Measurements from ENCODE around the gene LRRN4. TPM values are rescaled to one million over a fixed set of nuclear protein-coding genes. Genes with fewer than 3 reads are reported as not detected.

LRRN4 gene
- total RNA-seq, 1 experiment from 2014 or later: 0.57 TPM

DNA sequence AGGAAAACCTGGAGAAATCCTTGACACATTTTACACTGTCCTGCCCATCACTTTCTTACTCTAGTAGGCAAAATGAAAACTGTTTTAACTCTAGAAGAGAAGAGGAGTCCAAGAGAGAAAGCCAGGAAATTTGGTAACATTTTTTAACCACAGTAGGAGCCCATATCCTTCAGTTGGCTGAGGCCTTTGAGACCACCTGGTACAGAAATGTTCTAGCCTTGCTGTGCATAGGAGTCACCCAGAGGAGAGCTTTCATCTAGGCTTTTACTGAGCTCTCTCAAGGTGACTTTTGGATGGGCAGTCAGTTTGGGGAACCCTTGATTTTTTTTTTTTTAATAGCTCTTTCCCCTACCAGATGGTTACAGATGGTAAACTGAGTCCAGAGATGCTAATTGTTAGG, 25.0 kb downstream of the LRRN4 start:
- CTCF ChIA-PET: no interaction called here
- TF ChIP-seq, protein P1, sequence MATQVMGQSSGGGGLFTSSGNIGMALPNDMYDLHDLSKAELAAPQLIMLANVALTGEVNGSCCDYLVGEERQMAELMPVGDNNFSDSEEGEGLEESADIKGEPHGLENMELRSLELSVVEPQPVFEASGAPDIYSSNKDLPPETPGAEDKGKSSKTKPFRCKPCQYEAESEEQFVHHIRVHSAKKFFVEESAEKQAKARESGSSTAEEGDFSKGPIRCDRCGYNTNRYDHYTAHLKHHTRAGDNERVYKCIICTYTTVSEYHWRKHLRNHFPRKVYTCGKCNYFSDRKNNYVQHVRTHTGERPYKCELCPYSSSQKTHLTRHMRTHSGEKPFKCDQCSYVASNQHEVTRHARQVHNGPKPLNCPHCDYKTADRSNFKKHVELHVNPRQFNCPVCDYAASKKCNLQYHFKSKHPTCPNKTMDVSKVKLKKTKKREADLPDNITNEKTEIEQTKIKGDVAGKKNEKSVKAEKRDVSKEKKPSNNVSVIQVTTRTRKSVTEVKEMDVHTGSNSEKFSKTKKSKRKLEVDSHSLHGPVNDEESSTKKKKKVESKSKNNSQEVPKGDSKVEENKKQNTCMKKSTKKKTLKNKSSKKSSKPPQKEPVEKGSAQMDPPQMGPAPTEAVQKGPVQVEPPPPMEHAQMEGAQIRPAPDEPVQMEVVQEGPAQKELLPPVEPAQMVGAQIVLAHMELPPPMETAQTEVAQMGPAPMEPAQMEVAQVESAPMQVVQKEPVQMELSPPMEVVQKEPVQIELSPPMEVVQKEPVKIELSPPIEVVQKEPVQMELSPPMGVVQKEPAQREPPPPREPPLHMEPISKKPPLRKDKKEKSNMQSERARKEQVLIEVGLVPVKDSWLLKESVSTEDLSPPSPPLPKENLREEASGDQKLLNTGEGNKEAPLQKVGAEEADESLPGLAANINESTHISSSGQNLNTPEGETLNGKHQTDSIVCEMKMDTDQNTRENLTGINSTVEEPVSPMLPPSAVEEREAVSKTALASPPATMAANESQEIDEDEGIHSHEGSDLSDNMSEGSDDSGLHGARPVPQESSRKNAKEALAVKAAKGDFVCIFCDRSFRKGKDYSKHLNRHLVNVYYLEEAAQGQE (IDR thresholded peaks at IDR 0.05; ENCODE audit: insufficient read depth in 1 of 2, low read depth in 2 of 2, low read length in 1 of 2): no peak
- TF ChIP-seq, protein P2, sequence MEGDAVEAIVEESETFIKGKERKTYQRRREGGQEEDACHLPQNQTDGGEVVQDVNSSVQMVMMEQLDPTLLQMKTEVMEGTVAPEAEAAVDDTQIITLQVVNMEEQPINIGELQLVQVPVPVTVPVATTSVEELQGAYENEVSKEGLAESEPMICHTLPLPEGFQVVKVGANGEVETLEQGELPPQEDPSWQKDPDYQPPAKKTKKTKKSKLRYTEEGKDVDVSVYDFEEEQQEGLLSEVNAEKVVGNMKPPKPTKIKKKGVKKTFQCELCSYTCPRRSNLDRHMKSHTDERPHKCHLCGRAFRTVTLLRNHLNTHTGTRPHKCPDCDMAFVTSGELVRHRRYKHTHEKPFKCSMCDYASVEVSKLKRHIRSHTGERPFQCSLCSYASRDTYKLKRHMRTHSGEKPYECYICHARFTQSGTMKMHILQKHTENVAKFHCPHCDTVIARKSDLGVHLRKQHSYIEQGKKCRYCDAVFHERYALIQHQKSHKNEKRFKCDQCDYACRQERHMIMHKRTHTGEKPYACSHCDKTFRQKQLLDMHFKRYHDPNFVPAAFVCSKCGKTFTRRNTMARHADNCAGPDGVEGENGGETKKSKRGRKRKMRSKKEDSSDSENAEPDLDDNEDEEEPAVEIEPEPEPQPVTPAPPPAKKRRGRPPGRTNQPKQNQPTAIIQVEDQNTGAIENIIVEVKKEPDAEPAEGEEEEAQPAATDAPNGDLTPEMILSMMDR (IDR thresholded peaks at IDR 0.05): no peak
- TF ChIP-seq POLR2AphosphoS5 (IDR thresholded peaks at IDR 0.05; ENCODE audit: low read depth, low read length) (no peak), TCF7L2 (IDR thresholded peaks at IDR 0.05; ENCODE audit: low read depth, low read length) (no peak), SIN3A (IDR thresholded peaks at IDR 0.05; ENCODE audit: borderline replicate concordance, insufficient read depth, low read depth, low read length) (no peak)
- DNase-seq (ENCODE audit: low read depth, low spot score) (no peak), ATAC-seq (no peak)
- Histone ChIP-seq H3K27ac (ENCODE audit: low read length) (no peak overlapping the region), H3K9me3 (ENCODE audit: control insufficient read depth, insufficient read depth, low read depth, low read length) (no peaks in the 10 kb centered on the region), H3K36me3 (ENCODE audit: control insufficient read depth, insufficient read depth, low read length) (no peaks in the 10 kb centered on the region; the same call in 1 of the 2 replicates), H3K4me3 (ENCODE audit: low read depth in 2 of 2, low read length in 2 of 2) (no peak overlapping the region), H3K4me1 (ENCODE audit: control insufficient read depth, insufficient read depth, low read length) (no peaks in the 10 kb centered on the region), H3K27me3 (ENCODE audit: control insufficient read depth, insufficient read depth, low read length) (no peaks in the 10 kb centered on the region)
- intact Hi-C loops (cut with micrococcal nuclease; ENCODE audit: unreplicated experiment): no loop called here
- in situ Hi-C loops (cut with HindIII; ENCODE audit: low pct_unique_long_range_greater_than_20kb, low sequenced_read_pairs): no loop called here
- BruUV-seq (replicated peaks): no TSS peak
- POLR2A ChIA-PET: no interaction called here

DNA sequence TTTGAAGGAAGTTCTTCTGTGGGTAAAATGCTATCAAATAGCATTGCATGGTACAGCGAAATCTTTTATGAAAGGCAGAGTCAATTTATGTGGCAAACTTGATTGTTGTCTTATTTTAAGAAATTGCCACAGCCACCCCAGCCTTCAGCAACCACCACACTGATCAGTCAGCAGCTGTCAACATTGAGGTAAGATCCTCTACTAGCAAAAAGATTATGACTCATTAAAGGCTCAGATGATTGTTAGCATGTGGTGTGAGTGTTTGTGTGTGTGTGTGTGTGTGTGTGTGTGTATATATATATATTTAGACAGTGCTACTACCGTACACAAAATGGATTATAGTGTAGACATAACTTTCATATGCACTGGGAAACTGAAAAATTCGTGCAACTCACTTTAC, 27.8 kb downstream of the LRRN4 start:
- no TSS peak for BruUV-seq (replicated peaks)
- intact Hi-C loops (cut with micrococcal nuclease; ENCODE audit: unreplicated experiment) (no loop called here), in situ Hi-C loops (cut with HindIII; ENCODE audit: low pct_unique_long_range_greater_than_20kb, low sequenced_read_pairs) (no loop called here)
- DNase-seq (ENCODE audit: low read depth, low spot score) (no peak), ATAC-seq (no peak)
- TF ChIP-seq, protein P1 (IDR thresholded peaks at IDR 0.05; ENCODE audit: insufficient read depth in 1 of 2, low read depth in 2 of 2, low read length in 1 of 2): no peak
- TF ChIP-seq POLR2AphosphoS5 (IDR thresholded peaks at IDR 0.05; ENCODE audit: low read depth, low read length) (no peak), TCF7L2 (IDR thresholded peaks at IDR 0.05; ENCODE audit: low read depth, low read length) (no peak), SIN3A (IDR thresholded peaks at IDR 0.05; ENCODE audit: borderline replicate concordance, insufficient read depth, low read depth, low read length) (no peak)
- TF ChIP-seq, protein P2 (IDR thresholded peaks at IDR 0.05): no peak
- Histone ChIP-seq H3K4me1 (ENCODE audit: control insufficient read depth, insufficient read depth, low read length) (no peaks in the 10 kb centered on the region), H3K36me3 (ENCODE audit: control insufficient read depth, insufficient read depth, low read length) (peaks cover 4% of the 10 kb centered on the region; the same call in 1 of the 2 replicates), H3K27me3 (ENCODE audit: control insufficient read depth, insufficient read depth, low read length) (no peaks in the 10 kb centered on the region), H3K4me3 (ENCODE audit: low read depth in 2 of 2, low read length in 2 of 2) (no peak overlapping the region), H3K27ac (ENCODE audit: low read length) (no peak overlapping the region), H3K9me3 (ENCODE audit: control insufficient read depth, insufficient read depth, low read depth, low read length) (no peaks in the 10 kb centered on the region)
- ChIA-PET POLR2A (no interaction called here), CTCF (no interaction called here)

Measured in Panc1 (cell line).